Breast epithelium (tissue), 4 donors: ENCODE measurements around the gene PCK2. TPM values are rescaled to one million over a fixed set of nuclear protein-coding genes. Genes with fewer than 3 reads are reported as not detected.
A peak's percentile ranks its signal among the peaks of the same experiment; 100 is the strongest.

Experiments used
- DNase-seq, 2 donors: peaks; one replicate each; pipeline ENCODE4 v3.0.0-alpha.2; 2019; ENCODE audit warnings: low spot score in 2 of 2
- H3K27ac ChIP-seq, 2 donors: fragments of 200-600 bp; sonication (generic) in 1 of 2; one replicate each; pipeline ENCODE4 v1.5.1; 2016 to 2019; ENCODE audit warnings: mild to moderate bottlenecking in 1 of 2
- H3K27me3 ChIP-seq, 2 donors: fragments of 200-600 bp; sonication (generic) in 1 of 2; one replicate each; pipeline versions ENCODE4 v1.5.1 to v1.6.0; 2017 to 2019; ENCODE audit warnings: control low read depth in 1 of 2, mild to moderate bottlenecking in 1 of 2
- H3K36me3 ChIP-seq: fragments of 200-600 bp; one replicate; pipeline ENCODE4 v1.5.1; 2019
- H3K4me1 ChIP-seq, 2 donors: fragments of 200-600 bp; sonication (generic); one replicate each; pipeline ENCODE4 v1.5.1; 2016 to 2019; ENCODE audit warnings: control low read depth in 1 of 2
- H3K4me3 ChIP-seq, 3 donors: fragments of 200-600 bp; sonication (generic); 1 replicate in 2 of 3; 2 replicates in 1 of 3; pipeline ENCODE4 v1.5.1; 2016 to 2019; ENCODE audit warnings: mild to moderate bottlenecking in 3 of 3, moderate library complexity in 2 of 3
- H3K9me3 ChIP-seq, 2 donors: fragments of 200-600 bp; sonication (generic) in 1 of 2; one replicate each; pipeline ENCODE4 v1.5.1; 2016 to 2019; ENCODE audit warnings: control low read depth in 1 of 2
- CTCF ChIP-seq, 3 donors: fragments of 450-650 bp; IDR thresholded peaks; one replicate each; pipeline ENCODE4 v1.5.1; 2016 to 2017; ENCODE audit warnings: antibody characterized with exemption in 3 of 3, mild to moderate bottlenecking in 3 of 3, moderate library complexity in 3 of 3
- POLR2A ChIP-seq: fragments of 450-650 bp; IDR thresholded peaks from one replicate; pipeline ENCODE4 v1.6.1; 2016; ENCODE audit warnings: antibody characterized with exemption, mild to moderate bottlenecking, moderate library complexity
- POLR2AphosphoS5 ChIP-seq, 3 donors: sonication (generic); formaldehyde crosslinking; IDR thresholded peaks; one replicate each; pipeline ENCODE4 v1.6.1; 2017; ENCODE audit warnings: antibody characterized with exemption in 3 of 3
- intact Hi-C: fragments of 100-400 bp; cut with DNase I; formaldehyde crosslinking; loops from one replicate; pipeline ENCODE4 v1.15.1; 2023; ENCODE audit warnings: low total_unique reads
- total RNA-seq, 3 donors: library from RNA; depleted of rRNA; stranded (reverse); fragments of >200 nt; gene quantifications; one replicate each; pipeline ENCODE4 v1.1.0, GENCODE V29; 2016

The PCK2 gene
- total RNA-seq, 3 donors from 2014 or later = 20.5 to 51.5 (median 24.3) TPM

- Histone ChIP-seq H3K27ac (peak overlapping the region in 1 of 2 donors; percentile 86), H3K36me3 (no peaks in the 10 kb centered on the region), H3K4me1 (peaks cover 5 to 16% of the 10 kb centered on the region in 2 donors), H3K4me3 (no peak overlapping the region), H3K9me3 (no peaks in the 10 kb centered on the region), H3K27me3 (no peaks in the 10 kb centered on the region)
- no peak for TF ChIP-seq CTCF (IDR thresholded peaks at IDR 0.05)
- DNase-seq = no peak
- intact Hi-C loops = no loop called here
Measured at GRCh38 chr14:24139272-24139934, 45.3 kb downstream of the PCK2 start.

GRCh38 chr14:24141097-24141880 is 47.2 kb downstream of the PCK2 start, which contains the start of gene EMC9:
EMC9 (minus strand) TSS chr14:24141591; CDS start chr14:24141304, 287 bp downstream.
- Histone ChIP-seq H3K36me3 (no peaks in the 10 kb centered on the region), H3K4me1 (peaks cover 5 to 25% of the 10 kb centered on the region in 2 donors), H3K27me3 (no peaks in the 10 kb centered on the region), H3K4me3 (peak within 1 kb of the TSS; percentile 74 to 81 (median 77)), H3K9me3 (no peaks in the 10 kb centered on the region), H3K27ac (peak within 1 kb of the TSS; percentile 86 to 95)
- TF ChIP-seq POLR2A (peak; percentile 64), POLR2AphosphoS5 (IDR thresholded peaks at IDR 0.05) (peak in 2 of 3 donors; percentile 58 to 71), CTCF (IDR thresholded peaks at IDR 0.05) (peak; percentile 62 to 75 (median 75))
- DNase-seq = peak; percentile 100
- intact Hi-C loops = no loop called here

- TF ChIP-seq CTCF (IDR thresholded peaks at IDR 0.05) = no peak
- TF ChIP-seq POLR2AphosphoS5 (IDR thresholded peaks at IDR 0.05) = no peak
- no peak for TF ChIP-seq POLR2A
- H3K27ac ChIP-seq = no peak overlapping the region
- intact Hi-C loops = no loop called here
- no peak for DNase-seq
- no peaks in the 10 kb centered on the region for H3K9me3 ChIP-seq
- H3K27me3 ChIP-seq = no peaks in the 10 kb centered on the region
- peaks cover 4 to 14% of the 10 kb centered on the region in 2 donors for H3K4me1 ChIP-seq
- H3K36me3 ChIP-seq = no peaks in the 10 kb centered on the region
- H3K4me3 ChIP-seq = no peak overlapping the region
Measured at GRCh38 chr14:24143511-24143910, 49.4 kb downstream of the PCK2 start.

GRCh38 chr14:24144451-24144850 is 50.3 kb downstream of the PCK2 start:
- Histone ChIP-seq H3K9me3 (no peaks in the 10 kb centered on the region), H3K36me3 (no peaks in the 10 kb centered on the region), H3K27me3 (no peaks in the 10 kb centered on the region), H3K27ac (no peak overlapping the region), H3K4me1 (peaks cover 4 to 14% of the 10 kb centered on the region in 2 donors), H3K4me3 (no peak overlapping the region)
- TF ChIP-seq POLR2A (no peak), CTCF (IDR thresholded peaks at IDR 0.05) (no peak), POLR2AphosphoS5 (IDR thresholded peaks at IDR 0.05) (no peak)
- no peak for DNase-seq
- intact Hi-C loops = no loop called here

- Histone ChIP-seq H3K27me3 (no peaks in the 10 kb centered on the region), H3K4me3 (peak overlapping the region in 1 of 3 donors; percentile 87), H3K27ac (peak overlapping the region; percentile 86 to 94), H3K36me3 (no peaks in the 10 kb centered on the region), H3K9me3 (no peaks in the 10 kb centered on the region), H3K4me1 (peaks cover 4 to 9% of the 10 kb centered on the region in 2 donors)
- no peak for TF ChIP-seq POLR2AphosphoS5 (IDR thresholded peaks at IDR 0.05)
- no peak for TF ChIP-seq POLR2A
- no peak for TF ChIP-seq CTCF (IDR thresholded peaks at IDR 0.05)
- no peak for DNase-seq
- intact Hi-C loops = no loop called here
Measured at GRCh38 chr14:24145219-24145618, 51.1 kb downstream of the PCK2 start.
